GM21360 (cell line): ENCODE results near the gene CBFA2T3.

ENCODE experiments used
- ATAC-seq: cut with Tn5 transposase; IDR thresholded peaks from one replicate; pipeline ENCODE4 v1.9.1; 2021; ENCODE audit warnings: mild to moderate bottlenecking, moderate library complexity; ENCODE audit not compliant: unreplicated experiment

The CBFA2T3 gene

GRCh38 chr16:88911946-88912310, 65.1 kb downstream of the CBFA2T3 start:
- ATAC-seq, result no peak

- no peak for ATAC-seq
Observed at GRCh38 chr16:88911136-88911945, 65.7 kb downstream of the CBFA2T3 start.

GRCh38 chr16:88910284-88911135, 66.5 kb downstream of the CBFA2T3 start:
- ATAC-seq, result no peak

- no peak for ATAC-seq
Observed at GRCh38 chr16:88909431-88910210, 67.4 kb downstream of the CBFA2T3 start.

GRCh38 chr16:88908307-88908706, 68.7 kb downstream of the CBFA2T3 start:
- no peak for ATAC-seq

- ATAC-seq, result no peak
Observed at GRCh38 chr16:88907768-88908167, 69.2 kb downstream of the CBFA2T3 start.

GRCh38 chr16:88906535-88907105, 70.4 kb downstream of the CBFA2T3 start:
- no peak for ATAC-seq

GRCh38 chr16:88906020-88906419, 71.0 kb downstream of the CBFA2T3 start:
- no peak for ATAC-seq

GRCh38 chr16:88905563-88905962, 71.4 kb downstream of the CBFA2T3 start:
- no peak for ATAC-seq

- ATAC-seq, result no peak
Observed at GRCh38 chr16:88904676-88905365, 72.2 kb downstream of the CBFA2T3 start.

- ATAC-seq, result no peak
Observed at GRCh38 chr16:88903267-88903666, 73.7 kb downstream of the CBFA2T3 start.

- no peak for ATAC-seq
Observed at GRCh38 chr16:88902744-88903143, 74.3 kb downstream of the CBFA2T3 start.

GRCh38 chr16:88901718-88902337, 75.2 kb downstream of the CBFA2T3 start:
- no peak for ATAC-seq

- no peak for ATAC-seq
Observed at GRCh38 chr16:88900662-88901052, 76.3 kb downstream of the CBFA2T3 start.

GRCh38 chr16:88899901-88900661, 76.9 kb downstream of the CBFA2T3 start:
- no peak for ATAC-seq

- ATAC-seq, result no peak
Observed at GRCh38 chr16:88897696-88898425, 79.1 kb downstream of the CBFA2T3 start.

GRCh38 chr16:88896238-88897070, 80.6 kb downstream of the CBFA2T3 start:
- ATAC-seq, result no peak

GRCh38 chr16:88895335-88895734, 81.7 kb downstream of the CBFA2T3 start:
- ATAC-seq, result no peak
